H1 (cell line): ENCODE measurements around the gene NKPD1.

Experiments used
- CBX5 ChIP-seq: fragments of 300-800, 300-1000 bp; sonication (generic); IDR thresholded peaks from 2 replicates; pipeline ENCODE4 v1.7.1; 2016; ENCODE audit warnings: antibody characterized with exemption, low read length, low read depth
- EGR1 ChIP-seq: IDR thresholded peaks from 2 replicates; pipeline ENCODE4 v1.6.1; 2011; ENCODE audit warnings: low read depth, low read length, borderline replicate concordance
- EP300 ChIP-seq, 2 experiments: IDR thresholded peaks; 1 replicate in 1 of 2; 2 replicates in 1 of 2; pipeline ENCODE4 v1.6.1; 2011 to 2012; ENCODE audit warnings: low read depth in 2 of 2, low read length in 2 of 2, mild to moderate bottlenecking in 2 of 2, borderline replicate concordance in 1 of 2, inconsistent platforms in 1 of 2, moderate library complexity in 1 of 2
- EZH2 ChIP-seq: fragments of 200-600 bp; sonication (generic); IDR thresholded peaks from 2 replicates; pipeline ENCODE4 v1.7.1; 2012; ENCODE audit warnings: low read depth, mild to moderate bottlenecking, moderate library complexity, low read length, inconsistent platforms; ENCODE audit not compliant: severe bottlenecking
- HDAC6 ChIP-seq: IDR thresholded peaks from one replicate; pipeline ENCODE4 v1.7.1; 2012; ENCODE audit warnings: low read depth, mild to moderate bottlenecking, inconsistent platforms, low read length, moderate library complexity
- JUN ChIP-seq: IDR thresholded peaks from 2 replicates; pipeline ENCODE4 v1.6.1; 2011; ENCODE audit warnings: low read depth, mild to moderate bottlenecking, improper control_type of control experiment, low read length
- MAFK ChIP-seq: IDR thresholded peaks from 2 replicates; pipeline ENCODE4 v1.6.1; 2012; ENCODE audit warnings: low read depth, mild to moderate bottlenecking, improper control_type of control experiment, low read length
- POLR2A ChIP-seq, 2 experiments: IDR thresholded peaks; 1 replicate in 1 of 2; 2 replicates in 1 of 2; pipeline ENCODE4 v1.6.1; 2011; ENCODE audit warnings: low read depth in 2 of 2, low read length in 2 of 2, mild to moderate bottlenecking in 2 of 2; ENCODE audit errors: control extremely low read depth in 1 of 2
- RAD21 ChIP-seq, 2 experiments: IDR thresholded peaks in 1 of 2; conservative IDR thresholded peaks in 1 of 2; 2 replicates each; pipeline ENCODE4 v1.6.1; 2011; ENCODE audit warnings: low read depth in 2 of 2, low read length in 2 of 2, improper control_type of control experiment in 1 of 2, inconsistent platforms in 1 of 2, mild to moderate bottlenecking in 1 of 2, moderate library complexity in 1 of 2
- ZNF274 ChIP-seq: IDR thresholded peaks from 2 replicates; pipeline ENCODE4 v1.7.0; 2012; ENCODE audit warnings: low read length, borderline replicate concordance; ENCODE audit errors: extremely low read depth
- TF ChIP-seq, protein P1 (sequence below), 3 experiments: IDR thresholded peaks; 1 replicate in 2 of 3; 2 replicates in 1 of 3; pipeline versions ENCODE4 v1.5.1 to v1.6.1; 2011; ENCODE audit warnings: low read length in 3 of 3, mild to moderate bottlenecking in 3 of 3, inconsistent platforms in 2 of 3, low read depth in 1 of 3, moderate library complexity in 1 of 3; ENCODE audit not compliant: insufficient read depth in 1 of 3; ENCODE audit errors: control extremely low read depth in 1 of 3

DNA sequence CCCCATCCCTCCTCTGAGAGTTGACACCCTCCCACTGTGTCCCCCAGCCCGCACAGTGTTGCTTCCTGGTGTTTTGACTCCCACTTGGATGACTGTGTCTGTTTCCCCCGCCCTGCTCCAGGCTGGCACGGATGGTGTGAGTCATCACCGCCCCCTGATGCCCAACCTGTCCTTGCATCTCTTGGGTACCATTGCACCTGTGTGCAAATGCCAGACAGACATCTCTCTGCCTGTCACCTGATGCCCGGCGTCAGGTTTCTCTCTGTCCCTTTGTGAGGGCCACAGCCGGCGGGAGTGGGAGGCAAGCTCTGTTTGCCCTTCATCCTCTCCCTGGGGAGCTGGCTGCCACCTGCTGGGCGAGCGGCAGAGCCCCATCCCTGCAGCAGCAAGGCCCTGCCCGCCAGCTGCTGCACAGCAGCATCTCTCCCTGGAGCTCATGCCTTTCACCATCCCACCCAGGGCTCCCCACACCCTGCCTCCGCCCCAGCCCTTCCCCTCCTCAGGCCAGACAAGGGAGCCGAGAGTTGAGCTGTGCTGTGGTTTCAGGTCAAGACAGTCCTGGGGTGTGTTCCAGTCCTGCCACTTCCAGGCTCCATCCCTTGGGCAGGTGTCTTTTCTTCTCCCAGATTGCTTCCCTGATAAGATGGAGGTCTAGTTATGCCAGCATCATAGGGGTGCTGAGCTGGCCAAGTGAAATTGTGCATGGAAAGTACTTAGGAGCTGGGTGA is 29.7 kb downstream of the NKPD1 start:
- TF ChIP-seq CBX5 (no peak), EP300 (IDR thresholded peaks at IDR 0.05; ENCODE audit: borderline replicate concordance in 1 of 2, low read depth in 2 of 2, low read length in 2 of 2) (no peak), POLR2A (IDR thresholded peaks at IDR 0.05; ENCODE audit: control extremely low read depth in 1 of 2, low read depth in 2 of 2, low read length in 2 of 2) (no peak), EGR1 (no peak), JUN (no peak), RAD21 (IDR thresholded peaks at IDR 0.05 in 1 of 2, conservative IDR thresholded peaks at IDR 0.05 in 1 of 2; ENCODE audit: low read depth in 2 of 2, low read length in 2 of 2) (no peak), HDAC6 (no peak), ZNF274 (no peak), MAFK (no peak), EZH2 (no peak)
- TF ChIP-seq, protein P1, sequence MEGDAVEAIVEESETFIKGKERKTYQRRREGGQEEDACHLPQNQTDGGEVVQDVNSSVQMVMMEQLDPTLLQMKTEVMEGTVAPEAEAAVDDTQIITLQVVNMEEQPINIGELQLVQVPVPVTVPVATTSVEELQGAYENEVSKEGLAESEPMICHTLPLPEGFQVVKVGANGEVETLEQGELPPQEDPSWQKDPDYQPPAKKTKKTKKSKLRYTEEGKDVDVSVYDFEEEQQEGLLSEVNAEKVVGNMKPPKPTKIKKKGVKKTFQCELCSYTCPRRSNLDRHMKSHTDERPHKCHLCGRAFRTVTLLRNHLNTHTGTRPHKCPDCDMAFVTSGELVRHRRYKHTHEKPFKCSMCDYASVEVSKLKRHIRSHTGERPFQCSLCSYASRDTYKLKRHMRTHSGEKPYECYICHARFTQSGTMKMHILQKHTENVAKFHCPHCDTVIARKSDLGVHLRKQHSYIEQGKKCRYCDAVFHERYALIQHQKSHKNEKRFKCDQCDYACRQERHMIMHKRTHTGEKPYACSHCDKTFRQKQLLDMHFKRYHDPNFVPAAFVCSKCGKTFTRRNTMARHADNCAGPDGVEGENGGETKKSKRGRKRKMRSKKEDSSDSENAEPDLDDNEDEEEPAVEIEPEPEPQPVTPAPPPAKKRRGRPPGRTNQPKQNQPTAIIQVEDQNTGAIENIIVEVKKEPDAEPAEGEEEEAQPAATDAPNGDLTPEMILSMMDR (IDR thresholded peaks at IDR 0.05; ENCODE audit: control extremely low read depth in 1 of 3, insufficient read depth in 1 of 3, low read depth in 1 of 3, low read length in 3 of 3): no peak
